ENCODE measurements around the gene FYCO1. TPM values are rescaled to one million over a fixed set of nuclear protein-coding genes. Genes with fewer than 3 reads are reported as not detected.

FYCO1 gene
- total RNA-seq, 1 donor from 2014 or later, result 14.9 TPM

DNA sequence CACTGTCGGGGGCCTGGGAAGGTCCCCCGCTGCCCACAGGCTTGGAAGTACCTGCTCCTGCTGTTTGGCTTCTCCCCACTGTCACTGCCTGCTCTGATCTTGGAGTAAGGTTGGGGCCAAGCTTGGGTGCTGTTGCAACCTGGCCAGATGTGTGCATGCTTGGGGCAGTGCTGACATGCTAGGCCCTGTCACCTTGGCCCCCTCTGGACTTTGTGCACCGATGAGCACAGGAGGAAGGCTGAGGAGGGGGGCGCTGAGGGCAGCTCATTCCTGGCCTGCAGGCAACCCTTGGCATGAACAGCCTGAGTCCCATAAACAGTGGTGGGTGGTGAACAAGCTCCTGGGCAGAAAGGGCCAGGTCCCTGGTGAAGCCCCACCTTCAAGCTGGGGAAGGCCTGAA is 35.6 kb upstream of the FYCO1 start:
- Mint-ChIP-seq H3K27ac (no peak overlapping the region), H3K4me1 (peaks cover 16% of the 10 kb centered on the region), H3K4me3 (no peak overlapping the region), H3K36me3 (ENCODE audit: low read depth) (no peaks in the 10 kb centered on the region), H3K9me3 (peaks cover 8% of the 10 kb centered on the region), H3K27me3 (no peaks in the 10 kb centered on the region)
- ChIA-PET CTCF (no interaction called here), POLR2A (no interaction called here)
- TF ChIP-seq, protein P1, sequence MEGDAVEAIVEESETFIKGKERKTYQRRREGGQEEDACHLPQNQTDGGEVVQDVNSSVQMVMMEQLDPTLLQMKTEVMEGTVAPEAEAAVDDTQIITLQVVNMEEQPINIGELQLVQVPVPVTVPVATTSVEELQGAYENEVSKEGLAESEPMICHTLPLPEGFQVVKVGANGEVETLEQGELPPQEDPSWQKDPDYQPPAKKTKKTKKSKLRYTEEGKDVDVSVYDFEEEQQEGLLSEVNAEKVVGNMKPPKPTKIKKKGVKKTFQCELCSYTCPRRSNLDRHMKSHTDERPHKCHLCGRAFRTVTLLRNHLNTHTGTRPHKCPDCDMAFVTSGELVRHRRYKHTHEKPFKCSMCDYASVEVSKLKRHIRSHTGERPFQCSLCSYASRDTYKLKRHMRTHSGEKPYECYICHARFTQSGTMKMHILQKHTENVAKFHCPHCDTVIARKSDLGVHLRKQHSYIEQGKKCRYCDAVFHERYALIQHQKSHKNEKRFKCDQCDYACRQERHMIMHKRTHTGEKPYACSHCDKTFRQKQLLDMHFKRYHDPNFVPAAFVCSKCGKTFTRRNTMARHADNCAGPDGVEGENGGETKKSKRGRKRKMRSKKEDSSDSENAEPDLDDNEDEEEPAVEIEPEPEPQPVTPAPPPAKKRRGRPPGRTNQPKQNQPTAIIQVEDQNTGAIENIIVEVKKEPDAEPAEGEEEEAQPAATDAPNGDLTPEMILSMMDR (IDR thresholded peaks at IDR 0.05), result no peak
- ATAC-seq (ENCODE audit: low read depth), result no peak
- intact Hi-C loops (cut with micrococcal nuclease), result no loop called here
- no peak for DNase-seq

DNA sequence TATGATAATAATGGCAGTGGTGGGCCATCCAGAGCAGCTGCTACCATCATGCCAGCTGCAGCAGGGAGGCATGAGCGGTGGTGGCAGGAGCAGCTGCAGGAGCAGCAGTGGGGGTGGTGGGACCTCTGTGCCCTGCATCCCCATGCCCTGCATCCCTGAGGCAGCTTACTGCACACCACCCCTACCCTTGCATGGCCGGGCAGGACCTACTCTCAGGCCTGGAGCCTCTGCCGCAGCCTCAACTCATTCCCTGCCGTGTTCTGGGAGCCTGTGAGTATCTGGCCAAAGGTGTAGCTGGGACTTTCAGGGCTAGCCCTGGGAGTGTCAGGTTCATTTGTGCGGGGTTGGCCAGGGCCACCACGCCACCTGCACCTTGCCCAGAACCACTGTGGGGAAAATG is 35.0 kb upstream of the FYCO1 start:
- DNase-seq (no peak), ATAC-seq (ENCODE audit: low read depth) (no peak)
- H3K9me3 Mint-ChIP-seq, result peaks cover 8% of the 10 kb centered on the region
- H3K36me3 Mint-ChIP-seq (ENCODE audit: low read depth), result no peaks in the 10 kb centered on the region
- intact Hi-C loops (cut with micrococcal nuclease), result no loop called here
- H3K27me3 Mint-ChIP-seq, result no peaks in the 10 kb centered on the region
- TF ChIP-seq, protein P1 (IDR thresholded peaks at IDR 0.05), result no peak
- H3K4me1 Mint-ChIP-seq, result peaks cover 16% of the 10 kb centered on the region
- H3K27ac Mint-ChIP-seq, result no peak overlapping the region
- POLR2A ChIA-PET, result no interaction called here
- CTCF ChIA-PET, result no interaction called here
- no peak overlapping the region for H3K4me3 Mint-ChIP-seq

DNA sequence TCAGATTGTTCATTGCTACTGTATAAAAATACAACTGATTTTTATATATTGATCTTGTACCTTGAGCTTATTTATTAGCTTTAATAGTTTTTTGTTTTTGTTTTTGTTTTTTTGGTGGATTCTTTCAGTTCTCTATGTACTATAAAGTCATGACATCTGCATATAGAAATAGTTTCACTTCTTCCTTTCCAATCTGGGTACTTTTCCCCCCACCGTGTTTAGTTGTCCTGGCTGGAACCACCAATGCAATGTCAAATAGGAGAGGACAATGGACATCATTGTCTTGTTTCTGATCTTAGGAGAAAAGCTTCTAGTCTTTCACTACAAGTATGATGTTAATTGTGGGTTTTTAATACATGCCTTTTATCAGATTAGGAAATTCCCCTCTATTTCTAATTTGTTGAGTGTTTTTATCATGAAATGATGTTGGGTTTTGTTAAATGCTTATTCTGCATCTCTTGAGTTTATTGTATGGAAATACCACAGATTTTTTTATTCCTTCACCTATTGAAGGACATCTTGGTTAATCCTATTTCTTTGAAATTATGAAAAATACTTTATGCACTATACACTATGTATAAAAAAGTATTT is 34.4 kb upstream of the FYCO1 start:
- Mint-ChIP-seq H3K9me3 (peaks cover 8% of the 10 kb centered on the region), H3K4me3 (no peak overlapping the region), H3K27ac (peak overlapping the region; percentile 8), H3K4me1 (peaks cover 16% of the 10 kb centered on the region), H3K36me3 (ENCODE audit: low read depth) (no peaks in the 10 kb centered on the region), H3K27me3 (no peaks in the 10 kb centered on the region)
- CTCF ChIA-PET, result no interaction called here
- ATAC-seq (ENCODE audit: low read depth) (peak; percentile 67), DNase-seq (no peak)
- TF ChIP-seq, protein P1 (IDR thresholded peaks at IDR 0.05), result no peak
- POLR2A ChIA-PET, result no interaction called here
- intact Hi-C loops (cut with micrococcal nuclease), result no loop called here

- H3K36me3 Mint-ChIP-seq (ENCODE audit: low read depth), result no peaks in the 10 kb centered on the region
- peaks cover 8% of the 10 kb centered on the region for H3K9me3 Mint-ChIP-seq
- ChIA-PET CTCF (no interaction called here), POLR2A (no interaction called here)
- ATAC-seq (ENCODE audit: low read depth) (no peak), DNase-seq (no peak)
- TF ChIP-seq, protein P1 (IDR thresholded peaks at IDR 0.05), result no peak
- H3K27ac Mint-ChIP-seq, result no peak overlapping the region
- no peaks in the 10 kb centered on the region for H3K27me3 Mint-ChIP-seq
- H3K4me3 Mint-ChIP-seq, result no peak overlapping the region
- peaks cover 16% of the 10 kb centered on the region for H3K4me1 Mint-ChIP-seq
- intact Hi-C loops (cut with micrococcal nuclease), result no loop called here
These were observed 32.2 kb upstream of the FYCO1 start for GRCh38 chr3:46027736-46028397.

GRCh38 chr3:46027021-46027705 is 31.5 kb upstream of the FYCO1 start, which contains the start of gene XCR1:
Gene XCR1, minus strand, starts transcription at chr3:46027483. Its CDS starts 5,536 bp downstream, at chr3:46021947.
- intact Hi-C loops (cut with micrococcal nuclease), result no loop called here
- ChIA-PET CTCF (no interaction called here), POLR2A (interaction anchor here (0.7 kb wide), 1 partner anchor 33 kb away, joined by 3 read pairs; no protein-coding TSS in a partner anchor)
- Mint-ChIP-seq H3K27ac (no peak within 1 kb of the TSS), H3K9me3 (peaks cover 8% of the 10 kb centered on the region), H3K27me3 (no peaks in the 10 kb centered on the region), H3K4me1 (peaks cover 16% of the 10 kb centered on the region), H3K36me3 (ENCODE audit: low read depth) (no peaks in the 10 kb centered on the region), H3K4me3 (no peak within 1 kb of the TSS)
- DNase-seq (no peak), ATAC-seq (ENCODE audit: low read depth) (no peak)
- TF ChIP-seq, protein P1 (IDR thresholded peaks at IDR 0.05), result no peak
